ENCODE results near the gene PDE4D. TPM values are rescaled to one million over a fixed set of nuclear protein-coding genes. Genes with fewer than 3 reads are reported as not detected.

The PDE4D gene
- total RNA-seq, 1 experiment from 2014 or later = 62.6 TPM

DNA sequence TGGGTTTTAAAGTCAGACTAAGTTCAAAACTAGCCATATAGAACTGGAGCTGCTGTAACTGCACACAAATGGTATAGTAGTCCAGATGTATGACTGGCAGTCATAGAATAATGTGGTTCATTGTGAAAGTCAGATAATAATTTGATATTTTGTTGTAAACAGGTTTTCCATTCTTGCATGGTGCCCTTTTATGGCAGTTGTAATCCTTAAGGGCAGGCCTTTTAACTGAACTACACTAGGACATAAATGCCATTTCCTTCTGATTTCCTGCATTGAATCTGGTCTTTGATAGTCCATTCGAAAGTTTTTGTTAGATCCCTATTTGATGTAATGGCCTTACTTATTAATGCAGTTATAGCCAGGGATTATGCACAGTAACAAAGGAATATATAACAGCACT is 632.6 kb downstream of the PDE4D start:
- DNase-seq (ENCODE audit: low read depth, low spot score) = peak; percentile 59
- in situ Hi-C loops (cut with HindIII; ENCODE audit: low pct_unique_long_range_greater_than_20kb, low sequenced_read_pairs) = no loop called here

DNA sequence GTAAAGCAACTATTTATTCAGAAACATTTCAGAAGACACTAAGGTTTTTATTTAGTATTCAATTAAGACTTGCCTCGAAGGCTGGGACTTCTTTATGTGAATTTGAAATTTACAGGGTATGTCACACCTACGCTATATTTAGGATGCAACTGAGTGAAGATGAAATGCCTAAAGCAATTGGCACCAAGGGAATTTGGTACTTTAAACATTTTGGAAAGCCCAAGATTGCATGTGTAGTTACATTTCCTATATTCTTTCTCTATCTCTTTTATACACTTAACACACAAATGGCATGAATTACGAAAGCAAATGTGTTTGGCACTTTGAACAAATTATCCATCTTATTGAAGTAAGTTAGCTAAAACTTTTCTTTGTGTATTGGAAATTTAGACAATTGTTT is 633.3 kb downstream of the PDE4D start:
- no peak for DNase-seq (ENCODE audit: low read depth, low spot score)
- in situ Hi-C loops (cut with HindIII; ENCODE audit: low pct_unique_long_range_greater_than_20kb, low sequenced_read_pairs) = no loop called here

DNA sequence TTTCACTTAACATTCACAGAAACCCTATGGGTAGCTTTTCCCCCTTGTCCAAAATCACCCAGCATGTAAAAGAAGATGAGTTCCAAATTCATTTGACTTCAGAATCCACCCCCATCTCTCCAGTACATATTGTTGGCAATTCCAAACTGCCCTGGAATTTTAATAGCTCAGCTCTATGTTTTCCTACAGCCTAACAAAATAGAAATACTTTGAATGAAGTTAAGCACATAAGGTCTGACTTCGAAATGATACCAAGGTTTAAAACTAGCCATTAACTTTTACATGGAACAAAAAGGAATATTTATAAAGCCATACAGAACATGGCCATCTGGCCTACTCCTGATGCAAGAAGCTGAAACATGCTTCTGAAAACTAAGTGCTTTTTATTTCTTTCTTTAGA is 634.3 kb downstream of the PDE4D start:
- in situ Hi-C loops (cut with HindIII; ENCODE audit: low pct_unique_long_range_greater_than_20kb, low sequenced_read_pairs) = no loop called here
- DNase-seq (ENCODE audit: low read depth, low spot score) = no peak

DNA sequence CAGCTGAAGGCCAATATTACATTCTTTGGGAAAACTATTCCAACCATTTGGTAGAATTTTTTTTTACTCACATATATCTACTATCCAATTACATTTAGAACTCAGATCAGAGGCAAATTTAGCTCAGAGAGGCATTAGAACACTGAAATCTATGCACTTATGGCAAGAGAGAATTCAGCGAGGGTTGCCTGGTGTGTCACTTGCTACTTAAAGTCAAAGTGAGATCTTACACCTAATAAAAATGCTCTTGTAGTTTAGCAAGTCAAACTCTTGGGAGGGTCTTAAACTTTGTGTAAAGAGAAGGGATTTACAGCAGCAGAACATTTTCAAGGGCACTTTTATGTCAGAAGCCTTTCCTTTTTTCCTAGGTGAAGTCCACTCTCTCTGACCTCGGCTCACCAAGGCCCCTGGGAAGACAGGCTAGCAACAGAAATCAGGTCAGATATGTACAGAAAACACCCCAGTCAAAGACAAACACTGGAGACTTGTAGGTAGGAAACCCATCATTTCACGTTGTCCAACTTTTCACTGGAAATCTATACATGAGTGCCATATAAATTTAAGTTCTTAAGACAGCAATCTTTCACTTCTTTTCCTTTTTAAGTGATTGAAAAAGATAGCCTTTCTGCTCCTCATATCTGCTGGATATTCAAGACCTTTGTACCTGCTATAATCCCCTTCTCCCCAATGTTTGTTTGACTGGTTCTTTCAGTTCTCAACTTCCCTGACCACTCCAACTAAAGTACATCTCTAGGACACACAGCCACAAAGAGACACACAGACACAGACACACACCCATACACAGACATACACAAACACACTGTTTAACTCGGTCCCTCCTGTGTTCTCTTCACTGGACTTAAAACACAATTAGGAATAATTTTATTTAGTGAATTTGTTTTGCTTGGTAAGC is 635.8 kb downstream of the PDE4D start:
- no peak for DNase-seq (ENCODE audit: low read depth, low spot score)
- in situ Hi-C loops (cut with HindIII; ENCODE audit: low pct_unique_long_range_greater_than_20kb, low sequenced_read_pairs) = no loop called here

DNA sequence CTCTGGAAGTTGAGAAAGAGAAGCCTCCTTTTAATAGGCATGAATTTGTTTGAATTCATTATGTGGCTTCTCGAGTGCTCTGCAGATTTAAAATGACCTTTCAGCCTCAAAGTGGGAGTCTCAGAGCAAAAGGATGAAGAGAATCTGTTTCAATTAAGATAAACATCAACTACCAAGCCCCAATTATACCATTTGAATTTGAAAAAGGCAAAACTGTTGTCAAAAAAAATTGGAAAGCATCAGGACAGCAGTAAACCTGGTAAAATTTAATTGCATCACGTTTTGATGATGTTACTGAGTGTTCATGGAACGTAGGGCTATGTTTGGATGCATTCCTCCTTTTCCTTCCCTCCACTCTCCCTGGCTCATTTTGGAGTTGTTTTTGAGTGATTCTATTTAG is 637.2 kb downstream of the PDE4D start:
- DNase-seq (ENCODE audit: low read depth, low spot score) = no peak
- in situ Hi-C loops (cut with HindIII; ENCODE audit: low pct_unique_long_range_greater_than_20kb, low sequenced_read_pairs) = no loop called here

DNA sequence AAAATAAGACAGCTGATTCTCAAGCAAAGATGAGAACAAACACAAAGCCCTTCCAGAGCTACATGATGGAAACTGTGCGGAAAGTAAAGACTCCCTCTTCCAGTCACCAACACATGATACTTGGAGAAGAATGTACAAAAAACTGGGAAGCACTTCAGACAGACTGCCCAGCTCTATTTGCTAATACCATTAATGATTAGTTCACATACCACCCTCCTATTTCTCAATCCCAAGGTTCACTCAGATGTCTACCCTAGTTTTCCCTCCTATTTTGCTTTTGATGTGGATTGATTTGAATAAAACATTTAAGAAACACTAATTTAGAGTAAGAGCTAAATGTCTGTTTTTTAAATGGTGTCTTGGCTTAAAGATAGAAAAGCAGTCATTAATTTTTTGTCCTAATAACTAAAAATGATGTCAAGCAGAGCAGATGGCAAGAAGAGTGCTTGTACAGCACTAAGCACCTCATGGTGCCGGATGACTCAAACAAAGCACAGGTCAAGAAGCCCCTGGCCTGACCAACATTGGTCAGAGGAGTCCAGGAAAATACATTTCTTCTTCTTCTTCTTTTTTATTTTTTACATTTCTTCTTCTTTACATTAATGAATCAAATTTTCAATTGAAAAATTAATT is 639.4 kb downstream of the PDE4D start:
- DNase-seq (ENCODE audit: low read depth, low spot score) = no peak
- in situ Hi-C loops (cut with HindIII; ENCODE audit: low pct_unique_long_range_greater_than_20kb, low sequenced_read_pairs) = no loop called here

DNA sequence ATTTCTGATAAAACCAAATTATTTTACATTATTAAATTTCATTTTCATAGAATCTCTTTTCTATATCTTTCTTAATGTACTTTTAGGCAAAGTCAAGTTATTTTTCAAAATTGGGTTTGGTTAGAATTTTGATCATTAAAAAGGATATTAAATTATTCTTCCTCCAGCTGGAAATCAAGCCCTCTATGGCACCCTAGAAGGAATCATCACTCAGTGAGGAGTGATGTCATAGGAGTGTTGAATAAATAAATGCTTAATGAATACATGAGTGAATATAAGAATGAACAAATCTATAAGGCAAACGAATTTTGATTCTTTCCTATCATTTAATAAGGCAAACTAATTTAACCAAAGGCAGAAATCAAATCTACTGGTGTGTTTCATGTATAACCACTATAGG is 639.9 kb downstream of the PDE4D start:
- in situ Hi-C loops (cut with HindIII; ENCODE audit: low pct_unique_long_range_greater_than_20kb, low sequenced_read_pairs) = no loop called here
- no peak for DNase-seq (ENCODE audit: low read depth, low spot score)

DNA sequence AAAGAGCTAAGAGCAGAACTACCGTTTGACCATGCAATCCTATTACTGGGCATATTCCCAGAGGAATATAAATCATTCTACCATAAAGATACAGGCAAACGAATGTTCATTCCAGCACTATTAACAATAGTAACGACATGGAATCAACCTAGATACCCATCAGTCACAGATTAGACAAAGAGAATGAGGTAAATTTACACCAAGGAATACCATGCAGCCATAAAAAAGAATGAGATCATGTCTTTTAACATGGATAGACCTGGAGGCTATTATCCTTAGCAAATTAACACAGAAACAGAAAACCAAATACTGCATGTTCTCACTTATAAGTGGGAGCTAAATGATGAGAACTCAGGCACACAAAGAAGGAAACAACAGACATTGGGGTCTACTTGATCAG is 641.9 kb downstream of the PDE4D start:
- no peak for DNase-seq (ENCODE audit: low read depth, low spot score)
- in situ Hi-C loops (cut with HindIII; ENCODE audit: low pct_unique_long_range_greater_than_20kb, low sequenced_read_pairs) = no loop called here

DNA sequence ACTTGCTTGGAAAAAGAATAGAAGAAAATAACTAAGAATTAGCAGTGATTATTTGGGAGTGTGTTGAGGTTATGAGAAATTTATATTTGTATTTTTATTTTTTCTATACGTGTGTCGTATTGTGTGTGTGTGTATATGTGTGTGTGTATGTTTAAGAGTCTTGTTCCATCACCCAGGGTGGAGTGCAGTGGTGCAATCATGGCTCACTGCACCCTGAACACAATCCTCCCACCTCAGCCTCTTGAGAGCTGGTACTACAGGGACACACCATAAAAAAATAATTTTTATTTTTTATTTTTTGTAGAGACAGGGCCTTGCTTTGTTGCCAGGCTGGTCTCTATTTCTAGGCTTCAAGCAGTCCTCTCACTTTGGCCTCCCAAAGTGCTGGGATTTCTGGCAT is 643.8 kb downstream of the PDE4D start:
- no peak for DNase-seq (ENCODE audit: low read depth, low spot score)
- in situ Hi-C loops (cut with HindIII; ENCODE audit: low pct_unique_long_range_greater_than_20kb, low sequenced_read_pairs) = no loop called here

DNA sequence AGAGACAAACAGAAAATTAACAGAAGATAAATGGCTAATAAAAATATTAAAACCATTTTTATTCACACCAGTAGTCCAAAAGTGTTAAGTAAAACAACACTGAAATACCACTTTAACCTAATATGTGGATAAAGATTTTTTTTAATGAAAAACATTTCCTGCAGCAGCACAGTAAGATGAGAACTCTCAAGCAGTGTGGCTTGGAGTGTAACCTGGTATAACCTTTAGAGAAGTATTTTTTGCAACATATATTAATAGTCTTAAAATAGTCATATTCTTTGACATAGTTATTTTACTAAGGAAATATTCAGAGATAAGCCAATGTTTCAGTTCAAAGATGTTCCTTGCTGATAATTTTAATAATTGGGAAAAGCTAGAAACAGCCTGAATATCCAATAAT is 644.4 kb downstream of the PDE4D start:
- in situ Hi-C loops (cut with HindIII; ENCODE audit: low pct_unique_long_range_greater_than_20kb, low sequenced_read_pairs) = no loop called here
- DNase-seq (ENCODE audit: low read depth, low spot score) = no peak

DNA sequence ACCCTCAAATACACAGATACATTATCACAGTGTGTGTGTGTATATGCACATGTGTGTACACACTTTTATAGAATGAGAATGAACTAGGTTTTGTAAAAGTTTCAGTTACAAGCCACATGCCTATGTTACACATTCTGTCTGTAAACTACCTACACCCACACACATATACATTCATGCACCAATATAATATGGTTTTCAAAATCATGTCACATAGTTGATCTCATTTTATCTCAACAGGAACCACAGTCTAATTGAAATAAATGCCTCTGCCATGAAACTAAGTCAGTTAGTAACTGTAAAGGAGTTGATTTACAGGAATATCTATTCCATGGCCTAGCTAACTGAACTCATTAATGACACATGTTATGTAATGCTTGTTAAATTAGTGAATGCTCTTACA is 646.6 kb downstream of the PDE4D start:
- DNase-seq (ENCODE audit: low read depth, low spot score) = no peak
- in situ Hi-C loops (cut with HindIII; ENCODE audit: low pct_unique_long_range_greater_than_20kb, low sequenced_read_pairs) = no loop called here

DNA sequence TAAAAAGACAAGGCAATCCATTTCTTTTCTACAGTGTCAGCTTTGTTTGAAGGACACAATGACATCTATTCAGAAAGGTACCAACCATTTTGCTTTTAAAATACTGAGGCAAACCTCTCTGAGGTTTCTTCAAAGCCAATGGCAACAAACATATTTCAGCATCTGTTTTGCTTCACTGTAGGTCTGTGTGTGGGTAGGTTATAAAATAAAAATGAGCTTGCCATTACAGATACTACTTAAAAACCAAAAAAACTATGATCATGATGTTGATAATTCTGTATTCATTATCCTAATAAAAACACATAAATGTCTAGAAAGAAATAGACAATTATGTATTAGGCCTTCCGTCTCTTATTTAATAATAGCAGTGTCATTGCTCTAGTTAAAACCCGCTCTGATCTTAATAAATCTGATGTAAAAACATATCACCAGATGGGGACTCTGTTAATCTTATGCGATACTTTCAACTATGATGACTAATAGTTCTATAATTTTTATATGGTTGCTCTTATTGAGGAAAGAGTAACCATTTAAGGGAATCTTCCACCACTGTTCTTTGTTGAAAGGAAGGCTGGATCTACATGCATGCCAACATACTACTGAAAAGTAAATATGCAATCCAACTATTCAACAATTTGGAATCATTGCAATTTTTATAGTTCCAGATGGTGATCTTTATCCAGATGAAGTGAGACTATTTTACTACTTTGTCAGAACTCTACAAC is 647.2 kb downstream of the PDE4D start:
- in situ Hi-C loops (cut with HindIII; ENCODE audit: low pct_unique_long_range_greater_than_20kb, low sequenced_read_pairs) = no loop called here
- peak; percentile 42 for DNase-seq (ENCODE audit: low read depth, low spot score)

DNA sequence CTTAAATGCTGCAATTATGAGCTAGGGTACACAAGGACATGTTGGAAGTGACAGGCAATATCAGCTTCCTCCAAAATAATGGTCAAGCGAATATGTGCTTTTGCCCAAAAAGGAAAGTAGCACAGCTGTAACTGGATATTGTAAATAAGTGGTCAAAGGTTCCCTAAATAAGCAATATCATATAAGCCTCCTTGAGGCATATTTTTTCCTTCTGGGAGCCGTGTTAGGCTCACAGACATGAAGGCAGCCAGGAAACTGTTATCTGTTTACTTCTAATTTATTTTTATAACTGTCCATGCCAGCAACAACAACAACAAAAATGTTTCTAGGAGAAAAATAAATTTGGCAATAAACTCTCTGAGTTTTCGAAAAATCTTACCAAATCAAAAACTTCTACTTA is 648.3 kb downstream of the PDE4D start:
- DNase-seq (ENCODE audit: low read depth, low spot score) = no peak
- in situ Hi-C loops (cut with HindIII; ENCODE audit: low pct_unique_long_range_greater_than_20kb, low sequenced_read_pairs) = no loop called here

DNA sequence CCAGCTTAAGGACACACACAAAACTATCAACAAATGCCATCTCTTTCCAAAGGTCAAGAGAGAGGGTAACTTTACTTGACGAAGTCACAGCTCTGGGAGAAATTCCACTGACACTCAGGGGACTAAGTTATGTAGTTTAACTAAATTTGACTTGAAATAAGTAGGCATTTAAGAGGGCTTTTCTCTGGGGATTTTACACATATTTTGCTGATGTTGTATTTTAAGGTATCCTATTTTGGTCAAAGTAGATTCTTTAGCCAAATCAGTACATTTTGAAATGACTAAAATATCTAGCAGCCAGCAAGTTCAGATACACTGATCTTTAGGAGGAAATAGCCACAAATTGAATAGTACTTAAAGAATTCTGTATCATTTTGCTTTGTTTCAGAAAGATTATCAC is 652.0 kb downstream of the PDE4D start:
- in situ Hi-C loops (cut with HindIII; ENCODE audit: low pct_unique_long_range_greater_than_20kb, low sequenced_read_pairs) = no loop called here
- DNase-seq (ENCODE audit: low read depth, low spot score) = no peak

DNA sequence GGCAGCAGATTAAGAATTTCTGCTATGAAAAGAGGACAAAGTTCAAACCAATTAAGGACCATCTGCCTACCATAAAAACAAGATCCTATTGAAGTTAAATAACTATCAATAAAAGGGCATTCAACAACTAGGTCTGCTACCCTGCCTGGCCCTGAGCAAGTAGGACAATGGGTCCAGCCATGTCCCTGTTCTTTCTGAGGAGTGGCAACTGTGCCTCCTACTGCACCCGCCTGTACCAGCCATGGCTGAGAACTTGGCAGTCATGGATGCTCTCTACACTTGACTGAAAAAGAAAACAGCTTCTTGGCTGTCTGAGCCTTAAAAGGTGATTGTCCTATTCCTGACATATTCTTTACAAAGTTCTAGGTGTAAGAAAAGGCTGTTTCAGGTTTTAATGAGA is 652.4 kb downstream of the PDE4D start:
- DNase-seq (ENCODE audit: low read depth, low spot score) = no peak
- in situ Hi-C loops (cut with HindIII; ENCODE audit: low pct_unique_long_range_greater_than_20kb, low sequenced_read_pairs) = no loop called here

DNA sequence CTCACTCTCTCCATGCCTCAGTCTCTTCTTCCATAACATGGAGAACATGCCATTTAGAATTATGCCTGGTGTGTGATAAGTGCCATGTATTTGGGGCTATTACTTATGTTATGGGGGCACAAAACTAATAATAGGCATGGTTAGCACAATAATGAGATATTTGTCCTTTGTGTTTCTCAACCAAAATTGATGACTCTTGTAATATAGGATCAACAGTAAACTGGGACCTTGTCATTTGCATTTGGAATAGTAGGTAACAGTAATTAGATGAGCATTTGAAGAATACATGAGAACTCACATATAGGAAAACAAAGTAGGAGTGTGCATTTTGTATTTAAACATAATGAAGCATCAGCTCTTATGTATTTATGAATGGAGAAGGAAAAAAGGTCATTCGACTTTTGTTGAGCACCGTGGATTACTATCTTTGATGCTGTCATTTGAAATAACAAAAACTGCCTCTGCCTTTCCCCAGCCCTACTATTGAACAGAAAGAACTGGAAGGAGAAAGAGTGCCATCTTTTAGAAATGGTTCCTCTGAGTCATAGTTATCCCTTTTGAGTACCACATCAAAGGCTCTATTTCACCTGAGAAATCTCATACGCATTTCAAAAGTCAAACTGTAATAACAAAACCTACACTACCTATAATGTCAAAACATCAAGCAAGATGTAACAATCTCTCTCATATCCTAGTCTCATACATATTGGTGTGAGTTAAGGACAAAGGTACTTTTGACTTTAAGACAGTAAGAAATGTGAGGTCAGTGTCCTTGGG is 655.2 kb downstream of the PDE4D start:
- in situ Hi-C loops (cut with HindIII; ENCODE audit: low pct_unique_long_range_greater_than_20kb, low sequenced_read_pairs) = no loop called here
- DNase-seq (ENCODE audit: low read depth, low spot score) = no peak

DNA sequence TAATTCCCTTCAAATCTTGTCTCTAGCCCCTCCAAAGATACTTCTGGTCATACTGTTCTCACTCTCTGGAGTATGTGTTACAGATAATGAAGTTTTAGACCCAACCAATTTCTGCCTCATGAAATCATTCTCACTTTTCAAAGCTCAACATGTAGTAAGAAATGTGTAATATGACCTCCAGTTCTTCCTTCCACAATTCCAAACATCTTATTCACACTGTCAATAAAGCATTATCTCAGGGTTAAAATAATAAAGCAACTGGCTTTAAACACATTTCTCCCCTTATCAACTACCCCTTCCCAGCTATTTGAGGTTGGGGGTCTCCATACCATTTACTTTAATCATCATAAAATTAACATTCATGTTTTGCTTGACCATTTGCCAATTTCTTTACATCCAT is 656.5 kb downstream of the PDE4D start:
- DNase-seq (ENCODE audit: low read depth, low spot score) = no peak
- in situ Hi-C loops (cut with HindIII; ENCODE audit: low pct_unique_long_range_greater_than_20kb, low sequenced_read_pairs) = no loop called here

DNA sequence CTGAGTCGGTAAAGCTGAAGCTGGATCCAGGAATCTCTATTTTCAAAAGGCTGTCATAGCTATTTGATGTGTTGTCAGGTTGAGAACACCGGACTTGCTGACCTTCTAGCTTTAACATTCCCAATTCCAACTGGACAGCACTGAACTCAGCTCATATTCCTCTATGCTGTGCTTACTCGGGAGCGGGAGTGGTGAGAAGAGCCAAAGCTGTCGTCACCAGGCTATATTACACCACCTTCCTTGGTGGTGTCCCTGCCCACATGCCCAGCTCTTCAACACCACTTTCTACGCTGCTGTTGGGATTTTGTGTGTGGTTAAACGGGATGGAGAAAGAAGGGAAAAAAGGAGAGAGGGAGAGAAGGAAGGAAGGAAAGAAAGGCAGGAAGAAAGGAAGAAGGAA is 657.1 kb downstream of the PDE4D start:
- no peak for DNase-seq (ENCODE audit: low read depth, low spot score)
- in situ Hi-C loops (cut with HindIII; ENCODE audit: low pct_unique_long_range_greater_than_20kb, low sequenced_read_pairs) = no loop called here

Measured in SK-MEL-5 (cell line).